NCI-H82 (cell line): ENCODE data around the gene ADRA2A.

ENCODE experiments used
- DNase-seq: peaks from one replicate; lab custom pipeline; 2025; lab: John Stamatoyannopoulos, UW

The ADRA2A gene

DNA sequence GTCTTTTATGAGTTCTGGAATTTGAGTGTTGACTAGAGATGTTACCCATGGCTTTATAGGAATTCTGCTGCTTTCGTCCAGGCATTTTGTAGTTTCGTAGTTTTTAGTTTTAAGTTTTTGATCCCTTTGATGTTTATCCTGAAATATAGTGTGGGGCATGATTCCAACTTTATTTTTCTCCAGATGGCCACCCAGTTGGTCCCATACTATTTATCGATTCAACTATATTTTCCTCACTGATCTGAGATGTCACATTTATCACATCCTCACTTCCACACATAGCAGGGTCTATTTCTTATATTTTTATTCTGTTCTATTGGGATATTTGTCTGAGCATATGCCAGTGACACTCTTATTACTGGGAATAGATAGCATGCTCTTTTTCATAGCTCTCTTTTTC lies 33.9 kb downstream of the ADRA2A start:
- DNase-seq: no peak

DNA sequence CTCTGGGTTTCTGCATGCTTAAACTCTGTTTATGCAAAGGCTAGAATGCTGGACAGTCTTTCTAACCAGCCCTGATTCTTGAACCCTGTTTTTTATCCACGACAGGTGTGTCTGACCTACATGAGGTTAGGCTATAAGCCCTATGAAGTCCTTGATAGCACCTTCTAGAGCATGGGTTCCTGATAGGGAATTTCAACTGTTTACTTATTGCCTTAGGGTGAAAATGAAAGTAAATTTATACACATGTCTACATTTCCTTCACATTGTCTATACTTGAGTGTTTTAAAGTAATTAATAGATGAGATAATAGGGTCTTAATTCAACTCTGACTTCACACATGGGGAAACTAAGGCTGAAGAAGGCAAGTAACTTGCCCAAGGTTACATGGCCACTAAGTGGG lies 35.5 kb downstream of the ADRA2A start:
- DNase-seq: no peak

- no peak for DNase-seq
Measured at GRCh38 chr10:111113238-111113960, 36.6 kb downstream of the ADRA2A start.

- no peak for DNase-seq
Measured at GRCh38 chr10:111113961-111114757, 37.3 kb downstream of the ADRA2A start.

GRCh38 chr10:111114758-111115500 lies 38.1 kb downstream of the ADRA2A start:
- no peak for DNase-seq

- no peak for DNase-seq
Measured at GRCh38 chr10:111116211-111116610, 39.4 kb downstream of the ADRA2A start.

DNA sequence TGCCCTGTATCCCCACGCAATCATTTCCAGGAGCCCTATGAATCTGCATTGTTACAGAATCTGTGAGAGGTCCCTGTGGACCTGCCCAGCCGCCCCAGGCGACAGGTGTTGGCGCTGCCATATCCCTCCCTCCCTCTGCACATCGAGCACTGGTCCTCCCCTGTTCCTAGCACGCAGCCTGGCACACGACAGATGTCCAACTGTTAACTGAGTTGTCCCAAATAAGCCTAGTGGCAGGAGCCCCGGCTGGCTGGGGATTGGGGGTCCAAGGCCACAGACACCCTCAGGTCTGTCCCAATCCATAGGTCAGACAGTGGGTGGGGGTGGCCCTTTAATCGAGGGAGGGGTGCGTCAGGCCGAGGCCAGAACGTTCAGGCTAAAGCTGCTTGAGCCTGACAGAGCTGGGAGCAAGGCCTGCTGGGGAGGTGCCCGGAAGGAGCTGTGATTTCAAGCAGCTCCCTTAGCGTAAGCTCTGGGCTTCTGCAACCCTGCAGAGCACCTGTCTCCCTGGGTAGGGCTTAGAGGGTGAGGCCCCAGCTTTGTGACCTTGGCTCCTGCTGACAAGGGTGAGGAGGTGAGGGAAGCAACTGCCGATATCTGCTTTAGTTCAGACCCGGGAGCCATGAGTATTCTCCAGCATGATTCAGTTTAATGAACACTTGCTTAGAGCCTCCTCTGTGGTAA lies 40.1 kb downstream of the ADRA2A start:
- no peak for DNase-seq

GRCh38 chr10:111117528-111118277 lies 40.9 kb downstream of the ADRA2A start:
- DNase-seq: no peak

GRCh38 chr10:111118758-111119157 lies 41.9 kb downstream of the ADRA2A start:
- DNase-seq: no peak

GRCh38 chr10:111119637-111120036 lies 42.8 kb downstream of the ADRA2A start:
- no peak for DNase-seq

- DNase-seq: no peak
Measured at GRCh38 chr10:111122127-111122526, 45.3 kb downstream of the ADRA2A start.

- DNase-seq: no peak
Measured at GRCh38 chr10:111123883-111124282, 47.1 kb downstream of the ADRA2A start.

DNA sequence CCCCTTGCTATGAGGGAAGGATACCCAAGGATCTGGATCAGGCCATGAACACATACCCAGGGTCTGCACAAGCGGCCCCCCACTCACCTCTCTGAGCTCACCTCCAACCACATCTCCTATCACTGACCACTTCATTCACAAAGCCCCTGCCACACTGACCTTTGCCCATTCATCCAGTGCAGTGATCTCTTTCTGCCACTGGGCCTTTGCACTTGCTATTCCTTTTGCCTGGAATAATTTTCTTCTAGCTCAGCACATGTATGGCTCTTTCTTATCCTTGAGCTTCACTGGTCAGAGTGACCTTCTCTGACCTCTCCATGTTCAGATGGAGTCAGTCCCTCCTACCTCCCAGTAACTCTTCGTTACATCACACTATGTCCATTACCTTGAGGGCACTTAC lies 48.3 kb downstream of the ADRA2A start:
- no peak for DNase-seq

DNA sequence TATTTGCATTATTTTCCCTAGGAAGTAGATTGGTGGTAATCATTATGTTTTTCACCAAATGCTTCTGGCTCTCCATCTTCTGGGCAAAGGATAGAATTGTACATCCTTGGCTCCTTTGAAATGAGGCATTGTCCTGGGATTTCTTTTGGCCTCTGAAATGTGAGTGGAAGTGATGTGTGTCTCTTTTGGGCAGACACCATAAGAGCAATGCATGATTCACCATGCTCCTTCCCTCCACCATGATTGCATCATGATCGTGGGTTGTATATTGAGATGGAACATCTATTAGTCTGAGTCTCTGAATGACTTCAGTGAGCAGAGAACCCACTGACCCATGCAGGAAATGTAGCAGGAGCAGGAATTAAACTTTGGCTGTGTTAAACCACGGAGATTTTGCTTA lies 49.2 kb downstream of the ADRA2A start:
- DNase-seq: no peak

DNA sequence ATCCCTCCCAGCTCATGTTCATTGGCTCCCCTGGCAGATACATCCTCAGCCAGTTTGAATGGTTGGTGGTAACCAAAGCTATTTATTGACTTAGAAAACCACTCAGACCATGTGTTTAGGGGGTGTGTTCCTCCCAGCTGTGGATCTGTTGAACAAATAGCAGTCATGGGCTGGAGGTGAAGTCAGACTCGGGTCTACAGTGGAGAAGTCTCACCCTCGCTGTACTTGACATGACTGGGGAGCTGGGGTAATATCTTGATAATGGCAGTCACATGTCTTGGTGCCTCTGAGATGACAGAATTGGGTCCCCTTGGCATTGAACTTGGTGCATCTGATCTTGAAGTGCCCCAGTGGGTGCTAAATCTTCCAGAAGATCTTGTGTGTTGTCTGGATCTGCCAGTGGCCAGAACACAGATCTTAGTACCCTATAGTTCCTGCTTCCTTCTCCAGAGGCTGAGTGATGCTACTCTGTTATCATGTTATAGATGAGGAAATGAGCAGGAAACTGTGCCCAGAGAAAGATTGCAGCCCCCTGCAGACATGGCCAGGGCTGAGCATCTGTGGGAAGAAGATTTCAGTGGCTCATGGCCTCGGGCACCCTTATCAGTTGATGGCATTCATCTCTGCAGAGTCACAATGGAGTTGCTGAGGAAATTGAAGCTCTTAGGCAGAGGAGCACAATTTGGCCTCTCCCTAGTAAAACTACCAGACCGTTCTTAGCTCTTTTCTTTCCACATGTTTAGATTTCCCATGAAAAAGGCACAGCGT lies 50.4 kb downstream of the ADRA2A start:
- DNase-seq: no peak

GRCh38 chr10:111128331-111129180 lies 51.7 kb downstream of the ADRA2A start:
- peak; percentile 51 for DNase-seq

GRCh38 chr10:111129363-111129762 lies 52.5 kb downstream of the ADRA2A start:
- DNase-seq: peak; percentile 61

- no peak for DNase-seq
Measured at GRCh38 chr10:111130471-111130870, 53.6 kb downstream of the ADRA2A start.
